ENCODE results near the gene ZNF805. TPM values are rescaled to one million over a fixed set of nuclear protein-coding genes. Genes with fewer than 3 reads are reported as not detected.

Gene ZNF805
- total RNA-seq, 1 experiment from 2014 or later = 9.2 TPM

- Histone ChIP-seq H3K9ac (ENCODE audit: low read length) (no peak overlapping the region), H3K4me1 (ENCODE audit: control insufficient read depth in 1 of 2, insufficient read depth in 2 of 2, low read length in 2 of 2) (no peaks in the 10 kb centered on the region), H3K4me2 (ENCODE audit: low read length) (no peak overlapping the region), H3K9me3 (ENCODE audit: control insufficient read depth in 1 of 2, insufficient read depth in 1 of 2, low read depth in 1 of 2, low read length in 2 of 2) (no peaks in the 10 kb centered on the region), H3K36me3 (ENCODE audit: control insufficient read depth in 1 of 2, insufficient read depth in 2 of 2, low read length in 2 of 2) (no peaks in the 10 kb centered on the region), H3K27me3 (ENCODE audit: insufficient read depth, low read length) (no peaks in the 10 kb centered on the region), H3K4me3 (replicated peaks in 1 of 2; ENCODE audit: low read depth in 1 of 2, low read length in 2 of 2) (no peak overlapping the region), H3K9me2 (ENCODE audit: insufficient read depth) (no peaks in the 10 kb centered on the region), H3K79me2 (ENCODE audit: insufficient read depth, low read length) (no peaks in the 10 kb centered on the region), H4K20me1 (ENCODE audit: insufficient read depth) (no peaks in the 10 kb centered on the region), H2AFZ (ENCODE audit: low read depth, low read length, poor library complexity, severe bottlenecking) (no peak overlapping the region), H3K27ac (ENCODE audit: low read depth, low read length) (no peak overlapping the region)
- no peak for DNase-seq (ENCODE audit: low read depth, low spot score)
- ChIA-PET CTCF (no interaction called here), RAD21 (ENCODE audit: low non-redundant PET in 1 of 2, low total read pairs in 2 of 2, uncharacterized antibody in 2 of 2, unreplicated experiment in 2 of 2) (no interaction called here), POLR2A (no interaction called here)
- ATAC-seq = no peak
- no peak for TF ChIP-seq EGR1 (IDR thresholded peaks at IDR 0.05; ENCODE audit: low read depth)
- intact Hi-C loops (cut with micrococcal nuclease) = no loop called here
- BruUV-seq (replicated peaks) = no TSS peak
Measured at GRCh38 chr19:57271280-57271679, 30.8 kb downstream of the ZNF805 start.

- no peak for TF ChIP-seq ZFX (IDR thresholded peaks at IDR 0.05)
- TF ChIP-seq CEBPB (IDR thresholded peaks at IDR 0.05; ENCODE audit: low read depth) = no peak
- no peak for TF ChIP-seq ZBTB33 (IDR thresholded peaks at IDR 0.05; ENCODE audit: extremely low read depth, insufficient replicate concordance, low read length)
- no peak for TF ChIP-seq EZH2phosphoT487 (IDR thresholded peaks at IDR 0.05; ENCODE audit: borderline replicate concordance)
- no peak for TF ChIP-seq ATF3 (IDR thresholded peaks at IDR 0.05)
- no peak for TF ChIP-seq ELF1 (IDR thresholded peaks at IDR 0.05; ENCODE audit: borderline replicate concordance, low read depth)
- TF ChIP-seq SP1 (IDR thresholded peaks at IDR 0.05; ENCODE audit: low read depth) = no peak
- TF ChIP-seq EZH2 (IDR thresholded peaks at IDR 0.05) = no peak
- TF ChIP-seq SRF (IDR thresholded peaks at IDR 0.05; ENCODE audit: low read depth) = no peak
- no peak for TF ChIP-seq FOSL1 (IDR thresholded peaks at IDR 0.05; ENCODE audit: low read depth)
- no peak for TF ChIP-seq RAD21 (IDR thresholded peaks at IDR 0.05; ENCODE audit: low read depth)
- no peak for TF ChIP-seq TCF7L2 (IDR thresholded peaks at IDR 0.05; ENCODE audit: borderline replicate concordance, extremely low read depth, insufficient read depth, insufficient read length)
- TF ChIP-seq JUND (IDR thresholded peaks at IDR 0.05) = no peak
- no peak for TF ChIP-seq EGR1 (IDR thresholded peaks at IDR 0.05; ENCODE audit: low read depth)
- ChIA-PET RAD21 (ENCODE audit: low non-redundant PET in 1 of 2, low total read pairs in 2 of 2, uncharacterized antibody in 2 of 2, unreplicated experiment in 2 of 2) (no interaction called here), CTCF (no interaction called here), POLR2A (no interaction called here)
- no peaks in the 10 kb centered on the region for H3K79me2 ChIP-seq (ENCODE audit: insufficient read depth, low read length)
- no peaks in the 10 kb centered on the region for H4K20me1 ChIP-seq (ENCODE audit: insufficient read depth)
- H3K4me2 ChIP-seq (ENCODE audit: low read length) = no peak overlapping the region
- no peak overlapping the region for H3K4me3 ChIP-seq (replicated peaks in 1 of 2; ENCODE audit: low read depth in 1 of 2, low read length in 2 of 2)
- no peaks in the 10 kb centered on the region for H3K4me1 ChIP-seq (ENCODE audit: control insufficient read depth in 1 of 2, insufficient read depth in 2 of 2, low read length in 2 of 2)
- H2AFZ ChIP-seq (ENCODE audit: low read depth, low read length, poor library complexity, severe bottlenecking) = no peak overlapping the region
- no TSS peak for BruUV-seq (replicated peaks)
- no peaks in the 10 kb centered on the region for H3K9me3 ChIP-seq (ENCODE audit: control insufficient read depth in 1 of 2, insufficient read depth in 1 of 2, low read depth in 1 of 2, low read length in 2 of 2)
- no peak overlapping the region for H3K9ac ChIP-seq (ENCODE audit: low read length)
- no peak overlapping the region for H3K27ac ChIP-seq (ENCODE audit: low read depth, low read length)
- H3K27me3 ChIP-seq (ENCODE audit: insufficient read depth, low read length) = no peaks in the 10 kb centered on the region
- intact Hi-C loops (cut with micrococcal nuclease) = no loop called here
- DNase-seq (ENCODE audit: low read depth, low spot score) (no peak), ATAC-seq (no peak)
- H3K9me2 ChIP-seq (ENCODE audit: insufficient read depth) = no peaks in the 10 kb centered on the region
- H3K36me3 ChIP-seq (ENCODE audit: control insufficient read depth in 1 of 2, insufficient read depth in 2 of 2, low read length in 2 of 2) = no peaks in the 10 kb centered on the region
Measured at GRCh38 chr19:57273014-57273413, 32.6 kb downstream of the ZNF805 start.

Measured in HCT116 (cell line).